Measurements from ENCODE around the gene DPP8. TPM values are rescaled to one million over a fixed set of nuclear protein-coding genes. Genes with fewer than 3 reads are reported as not detected.
A peak's percentile ranks its signal among the peaks of the same experiment; 100 is the strongest.
"Not testable (repeated sequence)": the region's sequence is repeated elsewhere in the genome, so short reads cannot be mapped to it uniquely, and the experiment has no call there.

DPP8 gene
- total RNA-seq, 6 experiments from 2014 or later: 7.6 to 12.3 (median 10.3) TPM

DNA sequence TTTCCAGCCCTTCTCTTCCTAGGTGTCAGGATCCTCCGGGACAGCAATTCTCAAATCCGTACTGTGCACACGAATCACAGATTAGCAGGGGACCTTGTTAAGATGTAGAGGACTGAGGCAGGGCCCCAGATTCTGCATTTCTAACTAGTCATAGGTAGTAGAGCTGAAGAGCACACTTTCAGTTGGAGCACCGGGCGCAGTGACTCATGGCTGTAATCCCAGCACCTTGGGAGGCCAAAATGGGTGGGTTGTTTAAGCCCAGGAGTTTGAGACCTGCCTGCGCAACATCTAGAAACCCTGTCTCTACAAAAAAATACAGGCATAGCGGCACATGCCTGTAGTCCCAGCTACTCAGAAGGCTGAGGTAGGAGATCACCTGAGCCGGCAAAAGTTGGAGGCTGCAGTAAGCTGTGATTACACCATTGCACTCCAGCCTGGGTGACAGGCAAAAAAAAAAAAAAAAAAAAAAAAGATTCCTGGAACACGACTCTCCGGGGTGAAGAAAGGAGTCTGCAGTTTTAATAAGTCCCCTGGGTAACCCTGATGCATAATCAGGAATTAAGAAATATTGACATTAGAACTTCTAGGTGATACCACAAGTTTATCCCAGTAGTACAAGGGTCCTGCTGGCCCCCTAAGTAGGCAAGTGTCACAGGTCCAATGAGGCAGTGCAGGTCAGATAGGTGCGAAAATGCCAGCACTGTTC is 118.3 kb downstream of the DPP8 start:
- no peaks in the 10 kb centered on the region for H3K36me3 ChIP-seq
- DNase-seq: no peak
- H3K4me3 ChIP-seq: no peak overlapping the region
- TF ChIP-seq CTCF (IDR thresholded peaks at IDR 0.05) (no peak), POLR2A (IDR thresholded peaks at IDR 0.05) (no peak)
- no peaks in the 10 kb centered on the region for H3K27me3 ChIP-seq
- WGBS (ENCODE audit: insufficient coverage, low coverage, low lambda C conversion rate, missing lambda C conversion rate): 70% methylated on average over 5 of the region's 11 CpGs
- no peak overlapping the region for H3K27ac ChIP-seq
- no peak for ATAC-seq
- H3K9me3 ChIP-seq: no peaks in the 10 kb centered on the region
- intact Hi-C loops (cut with DNase I): no loop called here
- no peaks in the 10 kb centered on the region for H3K4me1 ChIP-seq

- 84% methylated on average over 5 of the region's 16 CpGs for WGBS (ENCODE audit: insufficient coverage, low coverage, low lambda C conversion rate, missing lambda C conversion rate)
- H3K27me3 ChIP-seq; ATAC-seq; H3K27ac ChIP-seq; H3K4me3 ChIP-seq; H3K9me3 ChIP-seq; H3K4me1 ChIP-seq; intact Hi-C loops (cut with DNase I); H3K36me3 ChIP-seq: not testable (repeated sequence)
- DNase-seq: peak in 1 of 3 donors; percentile 10
Observed at GRCh38 chr15:65398486-65398885, 119.0 kb downstream of the DPP8 start.

- Histone ChIP-seq H3K27me3 (no peaks in the 10 kb centered on the region), H3K4me3 (no peak overlapping the region), H3K9me3 (no peaks in the 10 kb centered on the region), H3K4me1 (no peaks in the 10 kb centered on the region), H3K36me3 (no peaks in the 10 kb centered on the region), H3K27ac (no peak overlapping the region)
- intact Hi-C loops (cut with DNase I): no loop called here
- DNase-seq (no peak), ATAC-seq (no peak)
- no peak for TF ChIP-seq POLR2A (IDR thresholded peaks at IDR 0.05)
- TF ChIP-seq CTCF (IDR thresholded peaks at IDR 0.05): no peak
- 78% methylated on average over 1 of the region's 10 CpGs for WGBS (ENCODE audit: insufficient coverage, low coverage, low lambda C conversion rate, missing lambda C conversion rate)
Observed at GRCh38 chr15:65396965-65397317, 120.5 kb downstream of the DPP8 start.

DNA sequence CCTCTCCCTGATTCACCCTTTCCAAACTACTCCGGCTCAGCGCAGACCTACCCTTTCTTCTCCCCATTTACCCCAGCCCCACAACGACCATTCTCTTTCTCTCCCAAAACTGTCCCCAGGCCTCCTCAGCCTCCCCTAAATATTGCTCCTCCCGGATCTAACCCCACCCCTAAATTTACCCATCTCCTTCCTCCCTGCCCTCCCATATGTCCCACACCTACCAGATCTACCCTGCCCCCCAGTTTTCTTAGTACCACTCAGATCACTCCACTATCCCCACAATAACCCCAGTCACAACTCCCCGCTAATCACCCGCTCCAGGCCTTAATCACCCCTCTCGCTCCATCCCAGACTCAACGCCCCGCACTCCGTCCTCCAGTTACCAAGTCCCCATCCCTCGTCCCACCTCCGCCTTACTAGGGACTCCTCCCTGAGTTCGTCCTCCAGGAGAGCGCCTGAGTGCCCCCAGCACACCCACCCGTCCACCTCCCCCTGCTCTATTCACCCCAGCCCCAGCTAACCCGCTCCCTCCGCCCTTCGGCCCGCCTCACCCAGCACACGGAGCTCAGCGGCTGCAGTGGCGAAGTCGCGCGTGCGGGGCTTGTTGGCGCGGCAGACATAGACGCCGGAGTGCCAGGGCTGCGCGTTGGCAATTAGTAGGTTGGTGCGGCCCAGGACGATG is 121.1 kb downstream of the DPP8 start:
- H3K27ac ChIP-seq: no peak overlapping the region
- H3K36me3 ChIP-seq: no peaks in the 10 kb centered on the region
- H3K4me3 ChIP-seq: no peak overlapping the region
- H3K4me1 ChIP-seq: no peaks in the 10 kb centered on the region
- DNase-seq: peak in 1 of 3 donors; percentile 48
- no peak for ATAC-seq
- no peaks in the 10 kb centered on the region for H3K9me3 ChIP-seq
- no peak for TF ChIP-seq CTCF (IDR thresholded peaks at IDR 0.05)
- TF ChIP-seq POLR2A (IDR thresholded peaks at IDR 0.05): no peak
- no peaks in the 10 kb centered on the region for H3K27me3 ChIP-seq
- 45% methylated on average over 22 of the region's 34 CpGs for WGBS (ENCODE audit: insufficient coverage, low coverage, low lambda C conversion rate, missing lambda C conversion rate)
- intact Hi-C loops (cut with DNase I): no loop called here

GRCh38 chr15:65395567-65396202 is 121.8 kb downstream of the DPP8 start:
- 59% methylated on average over 16 of the region's 72 CpGs for WGBS (ENCODE audit: insufficient coverage, low coverage, low lambda C conversion rate, missing lambda C conversion rate)
- intact Hi-C loops (cut with DNase I): no loop called here
- no peaks in the 10 kb centered on the region for H3K9me3 ChIP-seq
- H3K4me3 ChIP-seq: no peak overlapping the region
- no peaks in the 10 kb centered on the region for H3K36me3 ChIP-seq
- no peak overlapping the region for H3K27ac ChIP-seq
- no peak for TF ChIP-seq CTCF (IDR thresholded peaks at IDR 0.05)
- TF ChIP-seq POLR2A (IDR thresholded peaks at IDR 0.05): no peak
- DNase-seq (peak in 1 of 3 donors; percentile 37), ATAC-seq (no peak)
- no peaks in the 10 kb centered on the region for H3K4me1 ChIP-seq
- H3K27me3 ChIP-seq: no peaks in the 10 kb centered on the region
